WTC11 (cell line): ENCODE results near the gene LCN15. TPM values are rescaled to one million over a fixed set of nuclear protein-coding genes. Genes with fewer than 3 reads are reported as not detected.
A peak's percentile ranks its signal among the peaks of the same experiment; 100 is the strongest.

Experiments
- ATAC-seq: fragments of 200-7000 bp; cut with Tn5 transposase; 2 replicates; pipeline ENCODE4 v1.10.0; 2021; ENCODE audit warnings: mild to moderate bottlenecking, moderate library complexity
- CTCF ChIA-PET: fragments of 300-600 bp; sonication (Branson Sonifier 250); formaldehyde crosslinking; loops from one replicate; lab custom pipeline; 2021; ENCODE audit warnings: antibody characterized with exemption; lab: Charles Lee
- POLR2A ChIA-PET: fragments of 350-600 bp; sonication (Branson Sonifier 250); formaldehyde crosslinking; loops from one replicate; lab custom pipeline; 2021; ENCODE audit warnings: antibody characterized with exemption; lab: Charles Lee
- DNase-seq: peaks from one replicate; pipeline ENCODE4 v3.0.0; 2021; ENCODE audit warnings: low spot score
- H3K27ac Mint-ChIP-seq: 2 replicates; pipeline ENCODE4 v1.8.0; 2021; ENCODE audit warnings: mixed read lengths
- H3K27me3 Mint-ChIP-seq: 2 replicates; pipeline ENCODE4 v1.8.0; 2021; ENCODE audit warnings: low read depth, mild to moderate bottlenecking, moderate library complexity, mixed read lengths
- H3K36me3 Mint-ChIP-seq: 2 replicates; pipeline ENCODE4 v1.8.0; 2021; ENCODE audit warnings: mixed read lengths
- H3K4me1 Mint-ChIP-seq: 2 replicates; pipeline ENCODE4 v1.8.0; 2022; ENCODE audit warnings: mixed read lengths
- H3K4me3 Mint-ChIP-seq: 2 replicates; pipeline ENCODE4 v1.8.0; 2021; ENCODE audit warnings: mild to moderate bottlenecking, moderate library complexity, mixed read lengths
- H3K9me3 Mint-ChIP-seq: 2 replicates; pipeline ENCODE4 v1.8.0; 2021; ENCODE audit warnings: mixed read lengths
- CBFB ChIP-seq: sonication (generic); formaldehyde crosslinking; IDR thresholded peaks from 2 replicates; pipeline ENCODE4 v1.8.1; 2022; ENCODE audit warnings: mild to moderate bottlenecking, low read depth, missing genetic modification reagents
- CDX4 ChIP-seq: fragments of 250-450 bp; sonication (Bioruptor Pico); IDR thresholded peaks from 2 replicates; pipeline ENCODE4 v1.9.0; 2021; ENCODE audit warnings: moderate library complexity, mild to moderate bottlenecking, inconsistent platforms, borderline replicate concordance
- CREB1 ChIP-seq: sonication (generic); formaldehyde crosslinking; IDR thresholded peaks from 2 replicates; pipeline ENCODE4 v1.8.0; 2023; ENCODE audit warnings: mild to moderate bottlenecking, missing genetic modification reagents
- ERG ChIP-seq: fragments of 250-450 bp; sonication (Bioruptor Pico); IDR thresholded peaks from 2 replicates; pipeline ENCODE4 v1.8.0; 2021; ENCODE audit warnings: mild to moderate bottlenecking
- ESRRA ChIP-seq: sonication (generic); formaldehyde crosslinking; IDR thresholded peaks from 2 replicates; pipeline ENCODE4 v1.8.1; 2022; ENCODE audit warnings: mild to moderate bottlenecking, missing genetic modification reagents, borderline replicate concordance
- ETV6 ChIP-seq: sonication (generic); formaldehyde crosslinking; IDR thresholded peaks from 2 replicates; pipeline ENCODE4 v1.8.1; 2022; ENCODE audit warnings: mild to moderate bottlenecking, missing genetic modification reagents
- FOXJ3 ChIP-seq: sonication (generic); formaldehyde crosslinking; IDR thresholded peaks from 2 replicates; pipeline ENCODE4 v1.9.0; 2021; ENCODE audit warnings: missing genetic modification reagents, mild to moderate bottlenecking, borderline replicate concordance
- GRHL2 ChIP-seq: fragments of 250-450 bp; sonication (Bioruptor Pico); IDR thresholded peaks from 2 replicates; pipeline ENCODE4 v1.8.0; 2022; ENCODE audit warnings: mild to moderate bottlenecking, moderate library complexity; ENCODE audit not compliant: insufficient replicate concordance, severe bottlenecking
- HMGA2 ChIP-seq: fragments of 250-450 bp; sonication (Bioruptor Pico); IDR thresholded peaks from 2 replicates; pipeline ENCODE4 v1.4.0; 2021; ENCODE audit warnings: mild to moderate bottlenecking, moderate library complexity
- HMGXB4 ChIP-seq: sonication (generic); formaldehyde crosslinking; IDR thresholded peaks from 2 replicates; pipeline ENCODE4 v1.8.1; 2023; ENCODE audit warnings: mild to moderate bottlenecking, moderate library complexity, missing genetic modification reagents
- KAT7 ChIP-seq: sonication (generic); formaldehyde crosslinking; IDR thresholded peaks from 2 replicates; pipeline ENCODE4 v1.8.1; 2023; ENCODE audit warnings: missing genetic modification reagents, mild to moderate bottlenecking, borderline replicate concordance
- NFE2L1 ChIP-seq: sonication (generic); formaldehyde crosslinking; IDR thresholded peaks from 2 replicates; pipeline ENCODE4 v1.8.1; 2023; ENCODE audit warnings: missing genetic modification reagents
- SMAD4 ChIP-seq: sonication (generic); formaldehyde crosslinking; IDR thresholded peaks from 2 replicates; pipeline ENCODE4 v1.8.0; 2022; ENCODE audit warnings: mild to moderate bottlenecking, missing genetic modification reagents
- SOX15 ChIP-seq: fragments of 250-450 bp; sonication (Bioruptor Pico); IDR thresholded peaks from 2 replicates; pipeline ENCODE4 v1.9.0; 2021; ENCODE audit warnings: mild to moderate bottlenecking
- SP1 ChIP-seq: sonication (generic); formaldehyde crosslinking; conservative IDR thresholded peaks from 2 replicates; pipeline ENCODE4 v1.8.1; 2022; ENCODE audit warnings: missing genetic modification reagents
- TCF7 ChIP-seq: sonication (generic); formaldehyde crosslinking; IDR thresholded peaks from 2 replicates; pipeline ENCODE4 v1.8.0; 2022; ENCODE audit warnings: mild to moderate bottlenecking, low read depth, missing genetic modification reagents, moderate library complexity
- TEAD1 ChIP-seq: sonication (generic); formaldehyde crosslinking; IDR thresholded peaks from 2 replicates; pipeline ENCODE4 v1.8.0; 2022; ENCODE audit warnings: mild to moderate bottlenecking, missing genetic modification reagents
- TEAD4 ChIP-seq: sonication (generic); formaldehyde crosslinking; IDR thresholded peaks from 2 replicates; pipeline ENCODE4 v1.8.0; 2022; ENCODE audit warnings: mild to moderate bottlenecking, missing genetic modification reagents
- TP53 ChIP-seq: sonication (generic); formaldehyde crosslinking; IDR thresholded peaks from 2 replicates; pipeline ENCODE4 v1.8.1; 2023; ENCODE audit warnings: mild to moderate bottlenecking, missing genetic modification reagents
- ZNF121 ChIP-seq: sonication (generic); formaldehyde crosslinking; IDR thresholded peaks from 2 replicates; pipeline ENCODE4 v1.8.0; 2023; ENCODE audit warnings: missing genetic modification reagents
- ZNF263 ChIP-seq: sonication (generic); formaldehyde crosslinking; IDR thresholded peaks from 2 replicates; pipeline ENCODE4 v1.8.1; 2022; ENCODE audit warnings: low read depth, mild to moderate bottlenecking, moderate library complexity, missing genetic modification reagents
- ZNF317 ChIP-seq: sonication (generic); formaldehyde crosslinking; IDR thresholded peaks from 2 replicates; pipeline ENCODE4 v1.8.1; 2023; ENCODE audit warnings: low read depth, mild to moderate bottlenecking, moderate library complexity, missing genetic modification reagents, borderline replicate concordance
- ZSCAN18 ChIP-seq: fragments of 250-450 bp; sonication (Bioruptor Pico); IDR thresholded peaks from 2 replicates; pipeline ENCODE4 v2.1.2; 2022; ENCODE audit warnings: mild to moderate bottlenecking, moderate library complexity
- total RNA-seq: library from RNA; stranded (reverse); gene quantifications from 3 replicates; pipeline ENCODE4 v1.2.3, GENCODE V29; 2021
- TF ChIP-seq, protein P1 (sequence below): sonication (generic); formaldehyde crosslinking; IDR thresholded peaks from 2 replicates; pipeline ENCODE4 v1.8.1; 2022; ENCODE audit warnings: low read depth, missing genetic modification reagents, borderline replicate concordance
- TF ChIP-seq, protein P2 (sequence below): sonication (generic); formaldehyde crosslinking; IDR thresholded peaks from 2 replicates; pipeline ENCODE4 v1.8.1; 2023; ENCODE audit warnings: mild to moderate bottlenecking, missing genetic modification reagents, moderate library complexity
- TF ChIP-seq, protein P3 (sequence below): sonication (generic); formaldehyde crosslinking; IDR thresholded peaks from 2 replicates; pipeline ENCODE4 v1.8.1; 2022; ENCODE audit warnings: mild to moderate bottlenecking, missing genetic modification reagents, moderate library complexity, borderline replicate concordance
- TF ChIP-seq, protein P4 (sequence below): sonication (generic); formaldehyde crosslinking; IDR thresholded peaks from 2 replicates; pipeline ENCODE4 v1.8.1; 2022; ENCODE audit warnings: missing genetic modification reagents, borderline replicate concordance

Gene LCN15
- total RNA-seq, 1 experiment from 2014 or later = 0.52 TPM

DNA sequence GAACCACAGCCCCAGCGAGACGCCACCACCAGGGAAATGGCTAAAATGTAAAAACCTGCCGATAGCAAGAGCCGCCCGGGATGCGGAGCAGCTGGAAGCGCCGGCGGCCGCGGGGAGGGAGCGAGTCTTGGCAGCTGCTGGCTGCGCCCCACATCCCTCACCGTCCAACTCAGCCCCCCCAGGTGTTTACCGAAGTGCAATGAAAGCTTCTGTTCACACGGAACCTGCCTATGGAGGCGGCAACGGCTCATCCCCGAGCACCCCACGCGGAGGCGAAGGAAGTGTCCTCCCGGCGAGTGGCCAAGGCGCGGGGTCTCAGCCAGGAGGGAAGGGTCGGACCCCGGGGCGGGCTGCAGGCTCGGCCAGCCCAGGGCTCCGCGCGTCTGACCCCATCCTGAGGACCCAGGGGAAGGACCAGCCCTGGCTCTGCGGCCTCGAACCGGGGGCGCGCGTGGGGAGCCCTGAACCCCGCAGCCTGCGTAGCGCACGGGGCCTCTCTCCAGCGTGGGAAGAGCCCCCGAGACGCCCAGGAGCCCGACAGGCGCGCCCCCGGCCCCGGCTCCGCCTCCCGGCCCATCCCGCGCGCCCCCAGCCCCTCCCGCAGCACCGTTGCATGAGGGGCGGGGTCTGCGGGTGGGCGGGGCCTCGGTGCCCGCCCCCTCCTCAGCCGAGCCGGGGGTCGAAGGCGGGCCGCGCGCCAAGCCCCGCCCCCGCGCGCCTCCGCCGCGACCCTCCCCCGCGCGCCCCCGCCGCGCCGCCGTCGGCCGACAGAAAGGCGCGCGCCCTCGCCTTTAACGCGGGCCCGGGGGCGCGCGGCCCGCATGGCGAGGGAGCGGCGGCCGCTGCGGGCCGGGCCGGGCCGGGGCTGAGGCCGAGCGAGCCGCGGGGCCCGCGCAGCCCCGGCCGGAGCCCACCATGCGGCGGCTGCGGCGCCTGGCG lies 52.3 kb downstream of the LCN15 start, which contains the start of gene DIPK1B:
TSS of gene DIPK1B (plus strand) at position 822 of the 939 bp plus-strand sequence. CDS start at position 916, 94 bp downstream.
- peak within 1 kb of the TSS; percentile 70 for H3K4me3 Mint-ChIP-seq
- CTCF ChIA-PET = interaction anchor here (1.0 to 2.2 kb wide), 3 partner anchors 11 to 130 kb away, joined by 3 to 11 read pairs (median 6); partner anchors contain the start of gene AJM1
- H3K36me3 Mint-ChIP-seq = no peaks in the 10 kb centered on the region
- H3K4me1 Mint-ChIP-seq = peaks cover 4% of the 10 kb centered on the region
- POLR2A ChIA-PET = interaction anchor here (0.6 to 0.7 kb wide), 3 partner anchors 17 to 20 kb away, joined by 3 to 9 read pairs (median 3); no protein-coding TSS in a partner anchor
- ATAC-seq (peak; percentile 73), DNase-seq (peak; percentile 71)
- H3K9me3 Mint-ChIP-seq = no peaks in the 10 kb centered on the region
- no peak within 1 kb of the TSS for H3K27ac Mint-ChIP-seq
- peaks cover 15% of the 10 kb centered on the region for H3K27me3 Mint-ChIP-seq
- TF ChIP-seq HMGA2 (CRISPR knock-in tag) (no peak), ZNF317 (CRISPR knock-in tag) (no peak), FOXJ3 (no peak), TCF7 (no peak), ERG (CRISPR knock-in tag) (no peak), TP53 (CRISPR knock-in tag) (no peak), SMAD4 (CRISPR knock-in tag) (no peak), KAT7 (CRISPR knock-in tag) (no peak), TEAD1 (no peak), ETV6 (0 out of 2 replicates have a peak, but pooled peaks have one; percentile 61), CBFB (CRISPR knock-in tag) (no peak), GRHL2 (CRISPR knock-in tag) (no peak), CREB1 (no peak), ESRRA (no peak), TEAD4 (no peak), ZNF263 (no peak; the same call in 1 of the 2 replicates), ZSCAN18 (CRISPR knock-in tag) (no peak), SOX15 (no peak), HMGXB4 (CRISPR knock-in tag) (0 out of 2 replicates have a peak, but pooled peaks have one; percentile 57), CDX4 (CRISPR knock-in tag) (no peak), NFE2L1 (CRISPR knock-in tag) (no peak), SP1 (peak; percentile 74), ZNF121 (CRISPR knock-in tag) (no peak)
- TF ChIP-seq, protein P1, sequence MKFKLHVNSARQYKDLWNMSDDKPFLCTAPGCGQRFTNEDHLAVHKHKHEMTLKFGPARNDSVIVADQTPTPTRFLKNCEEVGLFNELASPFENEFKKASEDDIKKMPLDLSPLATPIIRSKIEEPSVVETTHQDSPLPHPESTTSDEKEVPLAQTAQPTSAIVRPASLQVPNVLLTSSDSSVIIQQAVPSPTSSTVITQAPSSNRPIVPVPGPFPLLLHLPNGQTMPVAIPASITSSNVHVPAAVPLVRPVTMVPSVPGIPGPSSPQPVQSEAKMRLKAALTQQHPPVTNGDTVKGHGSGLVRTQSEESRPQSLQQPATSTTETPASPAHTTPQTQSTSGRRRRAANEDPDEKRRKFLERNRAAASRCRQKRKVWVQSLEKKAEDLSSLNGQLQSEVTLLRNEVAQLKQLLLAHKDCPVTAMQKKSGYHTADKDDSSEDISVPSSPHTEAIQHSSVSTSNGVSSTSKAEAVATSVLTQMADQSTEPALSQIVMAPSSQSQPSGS (CRISPR knock-in tag) = no peak
- TF ChIP-seq, protein P2, sequence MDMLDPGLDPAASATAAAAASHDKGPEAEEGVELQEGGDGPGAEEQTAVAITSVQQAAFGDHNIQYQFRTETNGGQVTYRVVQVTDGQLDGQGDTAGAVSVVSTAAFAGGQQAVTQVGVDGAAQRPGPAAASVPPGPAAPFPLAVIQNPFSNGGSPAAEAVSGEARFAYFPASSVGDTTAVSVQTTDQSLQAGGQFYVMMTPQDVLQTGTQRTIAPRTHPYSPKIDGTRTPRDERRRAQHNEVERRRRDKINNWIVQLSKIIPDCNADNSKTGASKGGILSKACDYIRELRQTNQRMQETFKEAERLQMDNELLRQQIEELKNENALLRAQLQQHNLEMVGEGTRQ (CRISPR knock-in tag) = no peak
- TF ChIP-seq, protein P3, sequence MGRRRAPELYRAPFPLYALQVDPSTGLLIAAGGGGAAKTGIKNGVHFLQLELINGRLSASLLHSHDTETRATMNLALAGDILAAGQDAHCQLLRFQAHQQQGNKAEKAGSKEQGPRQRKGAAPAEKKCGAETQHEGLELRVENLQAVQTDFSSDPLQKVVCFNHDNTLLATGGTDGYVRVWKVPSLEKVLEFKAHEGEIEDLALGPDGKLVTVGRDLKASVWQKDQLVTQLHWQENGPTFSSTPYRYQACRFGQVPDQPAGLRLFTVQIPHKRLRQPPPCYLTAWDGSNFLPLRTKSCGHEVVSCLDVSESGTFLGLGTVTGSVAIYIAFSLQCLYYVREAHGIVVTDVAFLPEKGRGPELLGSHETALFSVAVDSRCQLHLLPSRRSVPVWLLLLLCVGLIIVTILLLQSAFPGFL (CRISPR knock-in tag) = no peak
- TF ChIP-seq, protein P4, sequence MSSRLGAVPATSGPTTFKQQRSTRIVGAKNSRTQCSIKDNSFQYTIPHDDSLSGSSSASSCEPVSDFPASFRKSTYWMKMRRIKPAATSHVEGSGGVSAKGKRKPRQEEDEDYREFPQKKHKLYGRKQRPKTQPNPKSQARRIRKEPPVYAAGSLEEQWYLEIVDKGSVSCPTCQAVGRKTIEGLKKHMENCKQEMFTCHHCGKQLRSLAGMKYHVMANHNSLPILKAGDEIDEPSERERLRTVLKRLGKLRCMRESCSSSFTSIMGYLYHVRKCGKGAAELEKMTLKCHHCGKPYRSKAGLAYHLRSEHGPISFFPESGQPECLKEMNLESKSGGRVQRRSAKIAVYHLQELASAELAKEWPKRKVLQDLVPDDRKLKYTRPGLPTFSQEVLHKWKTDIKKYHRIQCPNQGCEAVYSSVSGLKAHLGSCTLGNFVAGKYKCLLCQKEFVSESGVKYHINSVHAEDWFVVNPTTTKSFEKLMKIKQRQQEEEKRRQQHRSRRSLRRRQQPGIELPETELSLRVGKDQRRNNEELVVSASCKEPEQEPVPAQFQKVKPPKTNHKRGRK (CRISPR knock-in tag) = no peak
